CD4-positive, alpha-beta T cell treated with Interferon alpha-2 for 1 hour (primary cell): ENCODE data around the gene ANKRD31.
"Not testable (repeated sequence)": the region's sequence is repeated elsewhere in the genome, so short reads cannot be mapped to it uniquely, and the experiment has no call there.

ENCODE experiments used
- DNase-seq, 2 donors: peaks; one replicate each; pipeline ENCODE4 v3.0.0-alpha.2; 2020 to 2022

The ANKRD31 gene

DNA sequence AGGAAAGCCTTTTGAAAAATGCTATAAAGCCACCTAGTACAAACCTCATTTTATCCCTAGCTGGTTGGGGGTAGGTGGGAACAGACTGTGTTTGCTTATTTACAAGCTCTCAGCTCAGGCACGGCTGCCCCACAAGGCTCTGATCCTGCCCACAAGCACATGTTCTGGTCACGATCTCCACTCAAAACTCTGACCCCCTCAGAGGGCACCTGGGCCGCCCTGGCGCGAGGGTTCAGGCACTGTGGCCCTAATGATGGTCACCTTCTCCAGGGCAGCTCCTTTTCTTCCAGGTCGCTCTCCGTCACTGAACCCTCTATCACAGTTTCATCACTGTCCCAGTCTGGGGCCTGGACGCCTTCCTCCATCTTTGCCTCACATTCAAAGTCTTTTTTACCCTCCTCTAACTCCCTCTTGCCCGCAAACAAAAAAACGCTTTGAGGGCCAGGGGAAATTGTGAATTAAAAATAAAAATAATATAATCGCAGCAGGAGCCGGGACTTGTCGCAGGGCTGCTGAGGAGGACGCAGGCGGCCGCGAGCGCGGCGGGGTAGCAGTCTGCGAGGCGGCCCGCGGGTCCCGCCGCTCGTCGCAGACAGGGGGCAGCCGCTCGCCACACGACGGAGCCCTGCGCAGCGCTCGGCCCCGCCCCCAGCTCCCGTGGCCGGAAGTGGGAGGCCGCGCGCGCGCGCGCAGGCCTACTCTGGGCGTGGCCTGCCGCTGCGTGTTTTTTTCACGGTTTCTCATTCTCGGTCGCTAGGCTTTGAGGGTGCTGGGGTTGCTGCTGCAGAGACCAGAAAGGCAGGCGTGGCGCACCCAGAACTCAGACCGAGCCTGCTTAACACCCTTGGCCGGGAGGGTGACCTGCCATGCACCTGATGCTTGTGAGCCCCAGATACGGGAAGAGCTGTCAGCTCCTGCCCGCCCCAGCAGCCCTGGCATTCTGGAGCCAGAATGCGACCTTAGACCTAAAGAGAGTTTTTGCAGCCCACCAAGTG is at the start of gene ANKRD31:
Gene ANKRD31, minus strand, starts transcription at position 557 of the 995 bp plus-strand sequence. Its CDS starts 192 bp downstream, at position 365.
- peak; percentile 88 to 92 for DNase-seq

DNA sequence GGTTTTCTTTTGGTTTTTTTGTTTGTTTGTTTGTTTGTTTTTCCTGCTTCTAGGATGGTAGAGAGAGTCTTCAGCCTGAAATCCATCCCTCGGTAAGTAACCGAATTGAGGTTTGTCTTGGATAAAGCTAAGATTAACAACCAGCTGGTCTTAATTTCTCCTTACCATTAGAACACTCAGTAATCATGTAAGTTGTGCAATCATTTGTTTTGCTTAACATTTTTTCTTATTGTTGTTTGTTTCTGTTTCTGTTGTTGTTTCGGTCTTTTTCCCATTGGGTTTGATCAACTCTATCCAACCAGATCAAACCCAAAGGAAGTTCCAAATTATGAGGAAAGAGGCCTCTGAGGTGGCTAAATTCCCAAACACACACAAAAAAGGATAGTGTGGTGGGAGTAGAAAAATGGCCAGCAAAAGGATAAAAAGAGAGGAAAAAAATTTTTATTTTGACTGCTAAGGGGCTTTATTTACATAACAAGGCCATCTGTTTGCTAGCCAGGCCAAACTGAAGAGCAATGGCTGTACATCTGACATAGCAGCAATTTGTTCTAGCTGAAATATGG is 49.6 kb upstream of the ANKRD31 start:
- DNase-seq: no peak

- no peak for DNase-seq
Observed at GRCh38 chr5:75282581-75282980, 45.9 kb upstream of the ANKRD31 start.

DNA sequence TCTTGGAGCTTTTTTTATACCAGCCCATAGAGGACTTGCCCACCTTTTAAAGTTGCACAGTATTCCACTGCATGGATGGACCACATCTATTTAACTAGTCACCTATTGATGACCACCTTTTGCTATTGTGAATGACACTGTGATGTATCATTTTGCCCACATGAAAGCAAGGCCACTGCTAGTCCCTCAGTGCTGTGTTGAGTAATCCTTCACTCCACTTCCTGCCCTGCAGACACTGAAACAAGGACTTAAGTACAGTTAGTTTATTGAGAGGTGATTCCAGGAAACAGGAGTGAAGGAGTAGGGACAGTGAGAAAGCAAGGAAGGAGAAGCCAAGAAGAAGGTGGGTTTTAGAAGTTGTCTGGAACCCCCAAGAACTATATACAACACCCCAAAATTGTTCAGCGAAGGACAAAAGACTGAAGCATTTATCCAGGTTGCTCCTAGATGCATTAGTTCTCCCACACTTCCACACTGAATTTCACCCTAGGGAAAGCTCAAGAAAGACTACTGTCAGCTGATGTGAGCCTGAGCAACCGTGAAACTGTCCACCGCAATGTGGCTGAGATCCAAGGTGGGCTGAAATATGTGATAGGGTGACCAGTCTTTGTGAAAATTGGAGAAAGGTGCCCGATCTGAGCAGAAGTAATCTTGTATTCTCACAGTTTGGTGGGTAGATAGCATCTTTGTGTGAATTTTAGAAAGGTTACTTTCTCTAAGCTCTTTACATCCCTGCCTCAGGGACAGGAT is 45.2 kb upstream of the ANKRD31 start:
- DNase-seq: no peak

GRCh38 chr5:75279321-75279720 is 42.6 kb upstream of the ANKRD31 start:
- no peak for DNase-seq

DNA sequence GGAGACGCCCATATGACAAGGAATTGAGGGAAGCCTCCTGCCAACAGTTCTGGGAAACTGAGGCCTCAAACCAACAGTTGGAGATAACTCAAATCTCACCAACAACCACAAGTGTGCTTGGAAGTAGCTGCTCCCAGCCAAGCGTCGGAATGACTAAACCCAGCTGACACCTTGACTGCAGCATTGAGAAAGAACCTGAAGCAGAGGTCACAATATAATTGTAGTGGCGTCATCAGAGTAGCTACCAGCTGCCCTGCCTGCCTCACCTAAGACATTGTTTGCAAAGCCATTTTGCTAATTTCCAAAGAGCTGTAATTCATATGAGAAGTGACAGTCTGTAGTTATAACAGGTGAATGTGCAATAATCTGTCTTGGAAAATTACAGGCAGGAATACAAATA is 40.8 kb upstream of the ANKRD31 start:
- DNase-seq: no peak

DNA sequence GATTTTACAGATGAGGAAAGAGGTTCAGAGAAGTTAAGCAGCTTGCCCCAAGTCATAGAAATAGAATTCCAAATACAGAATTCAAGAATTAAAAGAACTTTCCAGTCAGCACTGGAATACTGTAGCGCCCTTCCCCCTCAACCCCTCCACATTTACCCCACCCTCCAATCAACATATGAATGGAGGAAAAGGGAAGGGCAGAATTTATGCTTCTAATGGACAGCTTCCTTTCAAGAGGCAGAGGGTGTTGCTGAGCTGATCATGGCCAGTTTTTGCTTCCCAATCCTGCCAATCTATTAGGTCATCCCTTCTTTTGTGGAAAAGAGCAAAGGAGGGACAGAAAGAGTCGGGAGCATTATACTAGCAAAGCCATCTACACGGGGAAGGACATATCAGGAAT is 39.1 kb upstream of the ANKRD31 start:
- no peak for DNase-seq

GRCh38 chr5:75275147-75275546 is 38.5 kb upstream of the ANKRD31 start:
- DNase-seq: no peak

GRCh38 chr5:75274486-75274885 is 37.8 kb upstream of the ANKRD31 start:
- no peak for DNase-seq

DNA sequence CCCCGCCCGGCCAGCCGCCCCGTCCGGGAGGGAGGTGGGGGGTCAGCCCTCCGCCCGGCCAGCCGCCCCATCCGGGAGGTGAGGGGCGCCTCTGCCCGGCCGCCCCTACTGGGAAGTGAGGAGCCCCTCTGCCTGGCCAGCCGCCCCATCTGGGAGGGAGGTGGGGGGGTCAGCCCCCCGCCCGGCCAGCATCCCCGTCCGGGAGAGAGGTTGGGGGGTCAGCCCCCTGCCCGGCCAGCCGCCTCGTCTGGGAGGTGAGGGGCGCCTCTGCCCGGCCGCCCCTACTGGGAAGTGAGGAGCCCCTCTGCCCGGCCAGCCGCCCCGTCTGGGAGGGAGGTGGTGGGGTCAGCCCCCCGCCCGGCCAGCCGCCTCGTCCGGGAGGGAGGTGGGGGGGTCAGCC is 33.9 kb upstream of the ANKRD31 start:
- DNase-seq: not testable (repeated sequence)

DNA sequence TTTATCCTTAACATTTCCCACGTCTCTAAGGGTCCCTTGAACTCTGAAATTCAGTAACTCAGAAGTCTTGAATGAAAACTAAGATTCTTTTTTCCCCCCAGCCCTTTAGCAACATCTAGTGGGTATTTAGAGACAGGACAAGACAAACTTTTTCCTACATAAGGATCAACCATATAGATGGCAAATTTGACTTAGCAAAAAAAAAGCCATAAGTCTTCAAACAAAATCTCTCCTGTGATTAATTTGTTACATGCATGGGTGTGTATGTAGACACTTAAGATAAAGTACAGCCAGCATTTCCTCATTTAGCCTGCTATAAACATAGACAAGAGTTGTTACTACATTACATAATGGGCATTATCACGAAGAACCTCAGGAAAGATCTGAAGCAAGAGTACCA is 29.1 kb upstream of the ANKRD31 start:
- DNase-seq: peak in 1 of 2 donors; percentile 55

DNA sequence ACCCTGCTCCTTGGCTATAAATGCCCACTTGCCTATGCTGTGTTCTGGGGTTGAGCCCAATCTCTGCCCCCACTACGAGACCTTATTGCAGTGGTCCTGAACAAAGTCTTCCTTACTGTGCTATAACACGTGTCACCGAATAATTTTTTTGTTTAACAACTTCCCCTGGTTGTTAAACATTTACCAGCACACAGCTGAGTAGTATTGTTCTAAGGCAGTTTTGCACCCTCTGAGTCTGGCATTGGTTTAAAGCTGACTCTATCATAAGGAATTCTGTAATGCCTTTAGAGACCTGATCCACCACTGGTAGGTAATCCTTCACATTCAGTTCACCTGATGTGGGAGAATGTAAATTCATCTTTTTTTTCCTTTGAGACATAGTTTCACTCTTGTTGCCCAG is 25.6 kb upstream of the ANKRD31 start:
- no peak for DNase-seq

GRCh38 chr5:75260708-75261107 is 24.0 kb upstream of the ANKRD31 start:
- DNase-seq: no peak

DNA sequence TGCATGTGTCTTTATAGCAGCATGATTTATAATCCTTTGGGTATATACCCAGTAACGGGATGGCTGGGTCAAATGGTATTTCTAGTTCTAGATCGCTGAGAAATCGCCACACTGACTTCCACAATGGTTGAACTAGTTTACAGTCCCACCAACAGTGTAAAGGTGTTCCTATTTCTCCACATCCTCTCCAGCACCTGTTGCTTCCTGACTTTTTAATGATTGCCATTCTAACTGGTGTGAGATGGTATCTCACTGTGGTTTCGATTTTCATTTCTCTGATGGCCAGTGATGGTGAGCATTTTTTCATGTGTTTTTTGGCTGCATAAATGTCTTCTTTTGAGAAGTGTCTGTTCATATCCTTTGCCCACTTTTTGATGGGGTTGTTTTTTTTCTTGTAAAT is 13.8 kb upstream of the ANKRD31 start:
- not testable (repeated sequence) for DNase-seq

DNA sequence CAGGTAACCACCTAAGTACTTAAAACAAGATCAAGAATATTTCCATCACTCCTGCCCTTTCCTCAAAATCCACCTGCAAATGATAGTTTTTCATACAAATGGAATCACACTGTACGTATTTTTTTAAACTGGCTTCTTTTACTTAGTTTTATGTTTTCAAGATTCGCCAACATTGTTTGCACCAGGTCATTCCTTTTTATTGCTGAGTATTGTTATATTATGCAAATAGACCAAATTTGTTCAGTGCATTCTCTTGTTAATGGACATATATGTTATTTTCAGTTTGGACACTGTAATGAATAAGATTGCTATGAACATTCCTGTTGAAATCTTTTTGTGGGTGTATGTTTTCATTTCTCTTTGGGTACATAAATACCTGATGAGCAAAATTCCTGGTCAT is 8.3 kb upstream of the ANKRD31 start:
- DNase-seq: no peak

- no peak for DNase-seq
Observed at GRCh38 chr5:75243510-75243909, 6.8 kb upstream of the ANKRD31 start.

GRCh38 chr5:75243100-75243499 is 6.4 kb upstream of the ANKRD31 start:
- DNase-seq: no peak

- no peak for DNase-seq
Observed at GRCh38 chr5:75242067-75242466, 5.4 kb upstream of the ANKRD31 start.

GRCh38 chr5:75239681-75240080 is 3.0 kb upstream of the ANKRD31 start:
- DNase-seq: no peak

DNA sequence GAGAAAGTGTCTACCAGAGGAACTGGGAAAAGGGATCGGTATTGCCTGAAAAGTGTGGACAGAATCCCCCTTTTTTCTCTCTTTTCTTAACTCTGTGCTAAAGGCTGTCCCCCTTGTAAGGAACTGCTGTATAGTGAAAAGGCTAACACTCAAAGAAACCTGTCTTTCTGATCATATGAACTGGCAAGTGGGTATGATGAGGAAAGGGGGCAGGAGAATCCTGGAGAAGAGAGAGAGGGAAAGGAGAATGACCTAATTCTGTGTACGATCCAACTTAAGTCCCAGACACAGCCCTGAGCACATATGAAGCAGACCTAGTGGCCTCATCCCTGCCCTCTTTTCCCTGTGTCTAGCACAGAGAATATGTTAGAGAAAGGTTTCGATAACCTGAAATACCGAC is 967 bp downstream of the ANKRD31 start:
- no peak for DNase-seq

DNA sequence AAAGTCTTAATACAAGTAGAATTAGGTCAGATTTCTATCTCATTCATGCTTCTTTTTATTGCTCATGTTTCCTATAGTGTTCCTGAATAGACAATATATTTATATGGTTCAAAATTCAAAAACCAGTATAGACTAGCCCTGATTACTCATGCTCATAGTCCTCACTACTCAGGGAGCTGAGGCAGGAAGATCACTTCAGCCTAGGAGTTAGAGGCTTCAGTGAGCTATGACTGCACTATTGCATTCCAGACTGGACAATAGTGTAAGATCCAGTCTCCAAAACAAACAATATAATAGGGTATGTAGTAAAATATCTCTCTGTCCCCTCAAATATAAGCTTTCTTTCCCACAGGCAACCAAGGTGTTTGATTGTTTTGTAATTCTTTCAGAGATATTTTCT is 2.4 kb downstream of the ANKRD31 start:
- DNase-seq: no peak

DNA sequence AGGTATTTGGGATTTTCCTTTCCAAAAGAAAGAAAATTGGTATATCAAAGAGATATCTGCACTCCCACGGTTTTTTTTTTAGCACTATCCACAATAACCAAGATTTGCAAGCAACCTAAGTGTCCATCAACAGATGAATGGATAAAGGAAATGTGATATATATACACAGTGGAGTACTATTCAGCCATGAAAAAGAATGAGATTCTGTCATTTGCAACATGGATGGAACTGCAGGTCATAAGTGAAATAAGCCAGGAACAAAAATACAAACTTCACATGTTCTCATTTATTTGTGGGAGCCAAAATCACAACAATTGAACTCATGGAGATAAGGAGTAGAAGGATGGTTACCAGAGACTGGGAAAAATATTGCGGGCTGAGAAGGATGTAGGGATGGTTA is 9.8 kb downstream of the ANKRD31 start:
- DNase-seq: no peak

GRCh38 chr5:75225506-75225905 is 11.2 kb downstream of the ANKRD31 start:
- DNase-seq: no peak

DNA sequence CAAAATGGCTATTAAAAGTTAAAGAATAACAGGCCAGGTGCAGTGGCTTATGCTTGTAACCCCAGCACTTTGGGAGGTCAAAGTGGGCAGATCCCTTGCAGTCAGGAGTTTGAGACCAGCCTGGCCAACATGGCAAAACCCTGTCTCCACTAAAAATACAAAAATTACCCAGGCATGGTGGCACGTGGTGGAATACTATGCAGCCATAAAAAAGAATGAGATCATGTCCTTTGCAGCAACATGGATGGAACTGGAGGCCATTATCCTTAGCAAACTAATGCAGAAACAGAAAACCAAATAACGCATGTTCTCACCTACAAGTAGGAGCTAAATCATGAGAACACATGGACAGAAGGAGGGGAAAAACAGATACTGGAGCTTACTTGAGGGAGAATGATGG is 15.9 kb downstream of the ANKRD31 start:
- DNase-seq: not testable (repeated sequence)
